COLO829 (cell line): Measurements from ENCODE around the gene MICU1.

Experiments
- DNase-seq: peaks from one replicate; pipeline ENCODE4 v3.0.0; 2012; ENCODE audit warnings: low spot score

The MICU1 gene

DNA sequence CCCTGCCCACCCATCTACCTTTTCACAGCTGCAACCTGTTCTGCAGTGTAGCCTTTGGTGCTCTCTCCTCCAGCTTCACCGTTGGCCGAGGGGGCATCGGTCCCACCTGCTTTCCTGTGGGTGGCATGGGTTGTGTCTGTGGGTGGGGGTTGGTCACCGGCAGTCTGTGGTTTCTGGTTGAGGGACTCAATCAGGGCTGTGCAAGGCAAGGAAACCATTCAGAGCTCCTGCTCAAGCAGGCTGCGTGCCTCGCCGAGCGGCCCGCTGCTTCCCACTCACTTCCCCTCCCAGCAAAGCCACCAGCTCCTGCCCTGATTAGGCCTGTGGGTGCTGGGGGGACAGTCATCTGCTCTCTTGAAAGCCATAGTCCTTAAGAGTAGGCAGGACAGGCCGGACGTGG is 280.9 kb downstream of the MICU1 start:
- DNase-seq, result no peak

DNA sequence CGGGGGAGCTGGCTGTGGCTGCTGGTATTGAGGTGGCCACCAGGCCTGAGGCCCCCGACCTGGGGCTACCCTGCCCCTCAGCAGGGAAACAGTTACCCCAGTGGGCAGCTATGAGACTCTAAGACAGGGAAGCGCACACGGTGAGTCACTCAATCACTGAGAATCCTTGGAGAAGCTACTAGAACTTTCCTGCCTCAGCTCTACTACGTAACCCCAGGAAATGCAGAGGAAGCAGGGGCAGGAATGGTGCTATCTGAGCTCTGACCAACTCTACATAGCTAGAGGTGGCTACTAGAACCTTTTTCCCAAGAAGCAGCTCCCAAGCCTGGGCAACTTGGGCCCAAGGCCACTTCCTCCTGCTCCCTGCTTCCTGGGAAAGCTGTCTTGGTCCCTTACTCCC is 283.0 kb downstream of the MICU1 start:
- no peak for DNase-seq

DNA sequence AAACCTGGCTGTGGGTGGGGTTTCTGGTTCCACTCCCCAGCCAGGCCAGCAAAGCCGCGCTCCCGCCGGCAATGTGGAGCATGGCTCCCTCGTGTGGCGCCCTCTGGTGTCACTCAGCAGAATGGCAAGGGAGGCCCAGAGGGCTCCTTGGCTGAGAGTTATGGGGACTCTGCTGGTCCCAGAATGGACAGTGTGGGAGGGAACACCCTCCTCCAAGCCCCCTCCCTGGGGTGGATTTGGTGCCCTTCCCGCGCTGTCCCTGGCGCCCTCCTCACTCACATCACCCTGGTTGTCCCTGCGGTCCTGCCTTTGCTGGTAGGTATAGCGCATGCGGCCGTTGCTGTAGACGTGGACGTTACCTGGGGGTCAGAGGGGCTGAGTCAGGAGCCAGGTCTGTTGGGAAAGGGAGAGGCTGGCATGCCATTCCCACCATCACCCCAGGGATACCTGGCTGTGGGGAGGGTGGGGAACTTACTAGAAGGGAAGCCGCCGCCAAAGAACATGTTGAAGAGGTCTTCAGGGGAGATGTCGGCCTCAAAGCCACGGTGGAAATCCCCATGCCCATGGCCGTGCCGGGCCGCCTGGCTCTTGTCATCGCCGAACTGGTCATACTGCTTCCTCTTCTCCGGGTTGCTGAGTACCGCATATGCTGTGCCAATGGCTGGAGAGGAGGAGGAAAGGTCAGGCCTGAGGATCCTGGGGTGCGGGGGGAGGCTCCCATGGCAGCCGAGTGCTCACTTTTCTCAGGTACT is 285.2 kb downstream of the MICU1 start:
- DNase-seq, result peak; percentile 16

DNA sequence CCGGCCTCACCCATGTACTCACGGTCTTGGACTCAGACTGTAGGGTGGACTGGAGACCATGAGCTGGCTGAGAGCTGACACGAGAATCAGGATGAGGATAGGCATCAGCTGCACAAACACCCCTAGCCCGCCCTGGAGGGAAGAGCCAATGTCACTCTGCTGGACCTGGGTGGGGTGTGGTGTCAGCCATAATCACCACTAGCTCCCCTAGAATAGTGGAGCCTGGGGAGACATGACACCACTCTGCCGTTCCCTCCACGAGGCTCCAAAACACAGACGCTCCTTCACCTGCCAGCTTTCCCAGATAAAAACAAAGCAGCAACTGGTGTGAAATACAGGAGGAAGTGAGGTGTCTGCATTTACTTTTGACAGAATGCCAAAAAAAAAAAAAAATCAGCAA is 287.7 kb downstream of the MICU1 start:
- DNase-seq, result no peak

DNA sequence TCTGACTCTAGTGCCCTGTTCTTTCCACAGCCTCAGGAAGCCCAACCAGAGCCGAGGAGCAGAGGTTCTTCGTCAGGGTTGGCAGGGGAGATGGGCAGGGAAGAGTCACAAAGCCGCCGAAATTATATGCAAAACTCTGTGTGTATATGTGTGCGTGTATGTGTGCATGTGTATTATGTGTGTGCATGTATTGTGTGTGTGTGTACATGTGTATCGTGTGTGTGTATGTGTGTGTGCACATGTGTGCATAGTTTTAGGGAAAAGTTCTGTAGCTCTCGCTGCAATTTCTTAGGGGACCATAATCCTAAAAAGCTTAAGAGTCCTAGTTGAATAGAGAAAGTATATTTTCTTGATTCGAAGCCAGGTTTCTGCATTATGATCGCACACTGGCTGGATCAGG is 288.2 kb downstream of the MICU1 start:
- DNase-seq, result no peak

DNA sequence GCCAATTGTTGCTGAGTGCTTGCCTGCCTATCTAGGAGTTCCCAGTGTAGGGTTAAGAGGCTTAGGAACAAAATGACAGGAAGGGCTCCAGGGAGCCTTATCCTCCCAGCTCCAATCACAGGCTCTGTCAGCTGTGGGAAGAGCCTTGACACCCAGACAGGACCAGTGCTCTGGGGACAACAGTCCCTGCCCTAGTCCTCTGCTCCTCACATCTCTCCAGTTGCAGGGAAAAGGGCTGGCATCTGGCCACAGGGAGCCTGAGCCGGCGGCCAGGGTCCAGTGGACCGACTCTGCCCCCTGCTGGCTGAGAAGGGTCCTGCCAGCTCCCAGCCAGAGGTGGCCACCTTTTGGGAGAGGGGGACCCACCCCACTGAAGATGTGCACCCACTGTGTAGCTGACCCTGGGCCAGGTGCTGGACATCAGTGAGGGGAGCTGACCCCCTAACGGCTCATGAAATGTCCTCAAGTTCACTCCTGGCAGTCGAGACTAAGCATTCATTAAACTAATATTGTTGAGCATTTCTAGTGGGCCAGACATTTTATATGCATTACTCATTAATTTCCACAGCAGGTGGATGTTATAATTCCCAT is 288.7 kb downstream of the MICU1 start:
- DNase-seq, result peak; percentile 26

DNA sequence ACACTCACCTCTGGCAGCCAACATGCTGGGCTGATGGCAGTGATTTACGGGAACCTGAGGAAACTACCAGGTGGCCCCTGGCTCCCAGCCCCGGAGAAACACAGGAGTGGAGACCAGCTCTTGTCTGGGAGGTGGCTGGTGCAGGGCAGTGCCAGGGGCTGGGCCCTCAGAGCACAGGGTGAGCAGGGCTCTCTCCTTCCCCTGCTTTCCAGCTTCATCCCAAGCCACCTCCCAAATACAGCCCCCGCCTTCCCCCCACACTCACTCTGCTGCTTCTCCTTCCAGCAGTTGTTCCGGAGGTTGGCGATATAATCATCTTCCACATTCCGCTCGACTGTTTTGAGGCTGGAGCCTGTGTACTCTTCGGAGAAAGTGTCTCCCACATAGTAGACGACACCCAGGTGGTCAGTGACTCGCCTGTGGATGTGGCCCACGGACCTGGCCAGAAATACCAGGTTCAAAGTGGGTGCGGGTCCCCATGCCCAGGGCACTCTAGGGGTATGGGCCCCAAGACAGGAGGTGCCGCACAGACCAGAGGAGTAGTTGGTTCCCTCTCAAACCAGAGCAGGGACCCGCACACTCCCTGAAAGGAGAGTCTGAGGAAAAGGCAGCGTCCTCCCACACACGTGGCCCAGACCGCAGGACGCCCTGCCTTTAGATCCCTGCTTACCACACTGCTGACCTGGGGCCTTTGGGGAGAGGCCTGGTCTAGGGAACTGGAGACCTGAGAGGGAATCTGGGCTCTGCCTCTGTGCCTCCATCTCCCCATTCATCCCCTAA is 289.4 kb downstream of the MICU1 start:
- DNase-seq, result no peak

DNA sequence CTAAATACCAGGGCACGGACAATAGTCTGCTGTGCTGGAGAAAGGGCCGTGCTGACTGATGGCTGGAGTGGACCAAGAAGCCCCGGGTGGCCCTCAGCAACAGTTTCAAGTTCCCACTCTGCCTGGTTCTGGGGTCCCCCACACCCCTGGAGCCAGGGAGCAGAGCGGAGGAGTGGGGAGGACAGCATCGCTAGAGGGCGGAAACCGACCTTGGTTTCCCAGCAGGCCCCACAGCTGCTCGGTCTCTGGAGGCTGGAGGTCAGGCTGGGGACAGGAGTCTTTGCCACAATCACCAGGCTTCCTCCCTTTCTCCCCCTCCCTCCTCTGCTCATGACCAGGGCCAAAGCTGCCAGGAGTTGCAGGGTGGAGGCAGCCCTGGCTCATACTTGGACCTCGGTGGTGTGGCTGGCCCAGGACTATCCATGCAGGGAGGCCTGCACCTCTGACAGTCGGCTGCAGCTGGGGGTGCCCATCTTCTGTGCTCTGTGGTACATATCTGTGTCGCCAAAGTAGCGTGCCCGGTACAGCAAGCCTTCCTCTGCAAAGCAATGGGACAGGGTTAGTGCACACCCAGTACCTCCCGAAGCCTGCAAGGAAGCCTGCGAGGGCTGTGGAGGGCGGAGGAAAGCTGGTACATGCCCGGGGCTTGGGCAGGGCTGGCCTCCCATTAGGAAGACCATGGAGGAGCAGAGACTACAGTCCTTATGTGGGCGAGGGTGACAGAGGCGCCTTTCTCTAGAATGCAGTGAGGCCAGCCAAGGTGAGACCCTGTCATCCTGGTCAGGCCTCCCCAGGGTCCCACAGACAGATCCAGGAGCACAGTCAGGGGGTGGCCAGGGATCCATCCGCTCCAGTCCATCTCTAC is 290.3 kb downstream of the MICU1 start:
- no peak for DNase-seq

DNA sequence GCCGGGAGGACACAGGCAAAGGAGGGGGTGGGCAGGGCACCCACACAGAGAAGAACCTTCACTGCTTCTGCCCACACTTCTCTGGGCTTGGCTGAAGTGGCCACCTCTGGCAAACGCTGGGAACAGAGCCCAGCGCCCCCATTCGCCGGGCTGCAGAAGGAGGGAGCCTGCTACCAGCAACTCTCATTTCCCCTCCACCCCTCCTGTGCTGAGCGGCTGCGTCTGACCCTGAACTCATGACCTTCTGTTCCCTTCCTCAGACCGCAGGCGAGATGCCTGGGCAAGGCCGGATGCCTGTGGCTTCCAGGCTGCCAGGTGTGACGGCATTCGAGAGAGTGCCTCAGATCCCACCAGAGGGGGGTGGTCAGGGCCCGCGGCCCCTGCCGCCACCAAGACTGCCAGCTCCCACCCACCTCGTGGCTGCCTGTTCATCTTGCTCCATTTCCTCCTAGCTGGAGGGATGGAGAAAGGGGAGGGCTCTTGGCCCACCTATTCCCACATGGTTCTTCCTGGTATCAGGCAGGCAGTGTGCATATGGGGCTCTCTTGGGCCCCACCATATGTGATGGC is 291.0 kb downstream of the MICU1 start:
- DNase-seq, result no peak

DNA sequence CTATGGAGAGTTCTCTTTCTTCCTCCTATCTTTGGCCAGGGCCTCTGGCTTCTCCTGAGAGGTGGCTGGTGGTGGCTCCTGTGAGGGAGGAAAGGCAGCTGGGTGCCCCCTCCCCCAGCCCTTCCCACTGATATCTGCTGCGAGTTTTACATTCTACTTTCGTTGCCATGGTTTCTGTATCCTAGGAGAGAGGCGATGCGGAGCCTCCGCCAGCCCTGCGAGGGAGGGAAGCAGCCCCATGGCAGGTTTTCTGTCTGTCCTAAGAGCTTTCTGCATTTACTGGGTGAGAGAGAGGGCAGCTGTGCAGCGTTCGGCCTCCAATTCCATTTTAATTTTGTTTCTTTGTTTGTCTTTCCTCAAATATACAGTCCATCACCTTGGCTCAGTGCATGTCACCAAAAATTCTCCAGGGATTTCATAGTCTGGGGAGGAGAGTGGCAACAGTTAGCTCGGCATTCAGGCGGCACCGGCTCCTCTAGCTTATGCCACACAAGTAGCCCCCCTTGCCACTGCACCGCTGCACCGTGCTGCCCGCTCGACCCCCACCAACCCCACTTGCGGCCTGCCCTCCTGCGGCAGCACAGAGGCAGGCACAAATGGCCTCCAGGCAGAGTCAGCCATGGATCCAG is 291.6 kb downstream of the MICU1 start:
- no peak for DNase-seq

DNA sequence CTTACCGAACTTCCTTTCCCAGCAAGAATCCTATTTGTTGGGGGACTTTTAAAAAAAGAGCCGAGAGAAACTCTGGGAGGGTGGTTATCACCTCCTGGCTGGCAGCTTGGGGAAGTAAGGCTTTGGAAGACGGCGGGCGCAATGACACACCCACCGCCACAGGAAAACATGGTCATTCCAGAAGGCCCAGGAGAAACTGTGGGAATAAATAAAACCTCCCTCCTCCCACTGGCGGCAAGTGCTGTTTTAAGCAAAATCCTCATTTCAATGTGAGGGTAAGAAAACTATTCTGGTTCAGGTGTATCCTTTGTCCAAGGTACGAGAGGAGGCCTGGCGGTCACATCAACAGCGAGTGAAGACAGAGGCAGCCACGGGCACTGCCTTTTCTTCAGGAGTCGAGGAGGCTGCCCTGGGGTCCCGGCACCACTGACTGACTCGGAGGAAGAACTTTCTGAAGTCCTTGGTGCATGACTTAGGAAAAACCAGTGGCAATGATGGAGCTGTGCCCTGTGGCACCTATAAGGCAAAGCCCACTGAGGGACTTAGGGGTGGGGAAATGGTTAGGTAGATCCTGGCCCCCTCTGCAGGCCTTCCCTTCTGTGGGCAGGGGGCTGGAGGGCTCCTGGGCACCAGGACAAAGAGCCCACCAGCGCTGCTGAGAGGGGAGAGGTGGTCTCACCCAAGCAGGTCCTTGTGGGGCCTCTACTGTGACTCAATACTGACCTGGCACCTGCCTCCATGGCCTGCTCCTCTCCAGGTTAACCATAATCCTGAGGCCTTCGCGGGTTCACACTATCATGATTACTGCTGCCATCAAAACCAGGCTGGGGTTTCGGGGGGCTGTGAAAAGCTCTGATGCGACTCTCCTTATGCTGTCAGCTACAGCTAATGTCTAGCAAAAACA is 292.5 kb downstream of the MICU1 start:
- no peak for DNase-seq

DNA sequence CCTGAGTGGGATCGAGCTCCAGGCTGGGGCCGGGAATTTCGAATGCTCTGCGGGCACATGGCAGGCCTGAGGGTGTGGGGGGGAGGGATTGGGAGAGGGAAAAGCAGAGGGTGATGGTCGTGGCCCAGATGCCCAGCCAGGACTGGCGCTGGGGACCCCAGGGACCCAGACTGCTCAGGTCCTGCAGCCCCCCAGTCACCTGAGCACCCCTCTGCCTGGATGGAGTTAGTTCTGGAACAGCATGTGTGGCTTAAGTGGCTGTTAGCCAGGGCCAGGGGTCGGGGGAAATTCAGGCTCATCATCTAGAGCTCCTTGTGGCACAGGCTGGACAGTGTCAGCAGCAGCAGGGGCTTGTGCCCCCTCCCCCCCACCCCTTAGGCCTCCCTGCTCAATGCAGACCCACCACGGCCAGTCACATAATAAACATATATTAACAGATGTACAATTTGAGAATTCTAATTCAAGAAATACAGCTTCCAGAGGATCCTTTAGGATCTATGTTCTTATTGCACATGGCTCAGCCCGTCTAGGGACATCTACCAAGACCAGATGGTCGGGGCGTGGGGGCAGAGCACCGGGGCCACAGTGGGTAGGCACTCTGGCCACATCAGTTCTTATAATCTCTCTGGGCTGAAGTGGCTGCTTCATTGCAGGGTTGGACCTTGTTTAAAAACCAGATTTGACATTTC is 293.3 kb downstream of the MICU1 start:
- no peak for DNase-seq

DNA sequence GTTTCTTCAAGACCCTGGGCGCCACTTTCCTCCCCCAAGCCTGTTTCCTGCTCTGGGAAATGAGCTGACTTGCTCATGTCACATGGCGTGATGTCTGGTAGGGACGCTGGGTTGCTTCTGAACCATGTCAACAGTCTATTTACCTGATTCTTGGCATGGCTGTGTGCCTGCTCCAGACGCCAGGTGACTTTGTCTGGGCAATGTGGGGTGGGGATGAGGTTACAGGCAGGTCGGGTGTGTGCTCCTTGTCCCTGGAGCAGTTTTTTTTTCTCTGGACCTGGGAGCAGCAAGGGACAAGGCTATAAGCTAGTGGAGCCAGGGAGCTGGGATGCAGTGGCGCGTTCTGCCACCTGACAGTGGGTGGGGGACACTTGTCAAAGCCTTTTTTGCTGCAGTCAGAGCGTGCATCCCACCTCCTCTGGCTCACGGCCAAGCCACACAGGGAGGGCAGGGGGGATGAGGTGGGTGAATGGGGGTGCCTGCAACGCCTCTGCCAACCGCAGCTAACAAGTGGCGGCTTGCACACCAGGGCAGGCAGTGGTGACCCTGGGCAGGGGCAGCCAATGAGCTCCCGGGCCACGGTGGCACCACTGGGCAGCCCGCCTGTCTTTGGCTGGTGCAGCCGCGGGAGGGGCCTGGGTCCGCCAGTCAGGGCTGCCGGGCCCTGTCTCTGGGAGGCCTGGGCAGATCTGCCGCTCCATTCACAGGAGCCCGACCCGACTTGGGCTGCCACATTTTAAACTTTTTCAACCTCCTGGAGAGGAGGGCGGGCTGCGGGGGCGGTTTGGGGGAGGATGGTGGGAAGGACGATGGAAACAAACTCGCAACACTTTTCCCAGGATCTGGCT is 294.1 kb downstream of the MICU1 start:
- DNase-seq, result peak; percentile 39

DNA sequence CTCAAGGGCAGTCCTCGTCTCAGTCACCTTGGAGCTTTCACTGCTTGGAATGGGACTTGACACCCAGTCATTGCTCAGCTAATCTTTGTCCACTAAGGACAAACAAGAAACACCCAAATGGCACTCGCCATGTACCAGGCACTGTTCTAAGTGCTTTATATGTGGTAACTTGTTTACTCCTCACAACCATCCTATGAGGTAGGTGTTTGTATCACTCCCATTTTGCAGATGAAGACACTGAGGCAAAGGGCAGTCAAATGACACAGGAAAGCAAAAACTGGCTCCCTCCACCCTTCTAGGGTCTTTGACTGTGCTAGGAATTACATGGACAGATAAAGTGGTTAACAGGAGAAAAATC is 295.8 kb downstream of the MICU1 start:
- no peak for DNase-seq

DNA sequence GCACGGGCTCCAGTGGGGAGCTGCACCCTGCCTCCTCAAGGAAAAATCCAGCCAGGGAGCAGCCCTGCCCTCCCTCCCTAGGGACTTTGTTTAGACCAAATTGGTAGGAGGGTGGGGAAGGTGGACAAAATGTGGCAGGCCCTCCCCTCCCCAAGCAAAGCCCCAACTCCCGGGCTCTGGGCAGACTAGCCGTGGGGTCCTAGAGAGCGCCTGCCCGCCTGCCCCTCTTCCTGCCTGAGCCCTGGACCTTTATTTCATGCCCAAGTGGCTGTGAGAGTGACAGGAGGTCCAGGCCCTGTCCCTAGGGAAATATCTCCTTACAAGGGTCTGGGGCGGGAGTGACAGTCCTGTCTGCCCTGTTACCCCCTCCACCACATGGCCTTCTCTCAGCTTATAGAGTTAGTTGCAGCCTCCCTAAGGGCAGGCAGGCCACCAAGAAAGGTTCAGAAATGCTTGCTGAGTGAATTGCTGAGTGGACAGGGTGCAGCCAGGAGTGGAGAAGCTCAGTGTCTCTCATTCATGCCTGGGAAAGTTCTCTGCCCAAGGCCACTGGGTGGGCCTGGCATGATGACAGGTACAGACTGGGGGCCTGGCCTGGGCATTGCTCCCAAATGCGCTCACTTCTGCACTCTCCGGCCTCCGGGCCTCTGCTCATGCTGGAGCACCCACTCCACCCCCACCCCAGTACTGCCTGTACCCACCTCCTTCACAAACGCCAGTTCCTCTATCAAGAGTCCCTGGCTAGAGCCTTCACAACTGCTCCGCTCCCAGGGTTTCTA is 296.4 kb downstream of the MICU1 start:
- DNase-seq, result no peak

DNA sequence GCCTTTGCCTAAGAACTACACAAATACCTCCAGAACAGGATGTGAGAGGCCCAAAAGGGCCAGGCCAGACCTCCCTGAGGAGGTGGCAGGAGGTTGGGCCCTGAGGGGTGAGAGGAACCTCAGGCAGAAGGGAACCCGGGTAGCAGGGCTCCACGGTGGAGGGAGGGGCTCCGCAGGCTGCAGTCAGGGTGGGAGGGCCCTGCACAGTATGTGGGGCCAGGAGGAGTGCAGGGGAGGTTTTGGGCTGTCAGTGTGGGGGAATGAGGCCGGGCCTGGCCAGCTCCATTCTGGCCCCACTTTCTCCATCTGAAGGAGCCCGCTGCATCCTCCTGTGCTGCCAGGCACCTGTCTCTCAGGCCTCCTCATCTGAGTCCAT is 297.1 kb downstream of the MICU1 start:
- DNase-seq, result no peak

DNA sequence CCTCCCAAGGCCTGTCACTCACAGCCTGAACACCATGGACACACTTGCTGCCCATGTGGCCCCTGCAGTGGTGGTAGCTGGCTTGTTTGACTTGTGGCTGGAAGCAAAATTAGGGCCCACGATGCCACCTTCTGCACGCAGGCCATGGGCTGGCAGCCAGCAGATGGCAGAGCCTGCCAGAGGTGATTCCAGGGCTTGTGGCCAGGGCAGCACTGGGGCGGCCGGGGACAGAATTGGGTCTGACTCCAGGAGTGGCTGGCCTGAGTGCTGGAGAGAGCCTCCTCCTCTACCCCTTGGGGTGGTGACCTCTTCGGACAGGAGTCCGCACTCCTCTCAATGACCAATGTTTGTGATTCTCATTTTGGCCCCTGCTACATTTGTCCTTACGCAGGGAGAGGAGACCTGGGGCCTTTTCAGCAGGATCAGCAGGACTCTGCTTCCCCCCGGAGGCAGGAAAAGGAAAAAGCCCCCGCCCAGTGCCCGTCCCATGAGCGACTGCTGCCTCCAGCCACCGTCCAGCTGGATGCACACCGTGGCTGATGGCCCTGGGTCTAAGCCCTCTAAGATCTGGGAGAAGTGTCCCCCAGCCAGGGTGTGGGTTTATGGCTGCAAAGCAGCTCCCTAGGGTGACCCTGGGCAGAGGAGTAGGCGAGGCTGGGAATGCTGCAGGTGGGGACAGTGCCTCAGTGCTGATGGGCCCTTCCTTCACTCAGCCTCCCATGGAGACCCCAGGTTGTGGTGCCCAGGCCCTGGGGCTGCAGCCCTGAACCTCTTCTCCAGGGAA is 297.6 kb downstream of the MICU1 start:
- no peak for DNase-seq
